Chondrocyte (in vitro differentiated cells): ENCODE results near the gene AS3MT. TPM values are rescaled to one million over a fixed set of nuclear protein-coding genes. Genes with fewer than 3 reads are reported as not detected.

Experiments used
- DNase-seq: peaks from one replicate; pipeline ENCODE4 v3.0.0; 2021; ENCODE audit warnings: mixed read lengths, low spot score
- H3K27ac Mint-ChIP-seq: one replicate; pipeline ENCODE4 v1.8.0; 2021; ENCODE audit warnings: mild to moderate bottlenecking, moderate library complexity, mixed read lengths; ENCODE audit not compliant: unreplicated experiment
- H3K27me3 Mint-ChIP-seq: 2 replicates; pipeline ENCODE4 v1.8.0; 2021; ENCODE audit warnings: low read depth, mixed read lengths
- H3K36me3 Mint-ChIP-seq: 2 replicates; pipeline ENCODE4 v1.8.0; 2021; ENCODE audit warnings: low read depth, mixed read lengths
- H3K4me1 Mint-ChIP-seq: 2 replicates; pipeline ENCODE4 v1.8.0; 2021; ENCODE audit warnings: low read depth, mild to moderate bottlenecking, mixed read lengths
- H3K4me3 Mint-ChIP-seq: one replicate; pipeline ENCODE4 v1.8.0; 2021; ENCODE audit warnings: mild to moderate bottlenecking, moderate library complexity, mixed read lengths; ENCODE audit not compliant: unreplicated experiment
- H3K9me3 Mint-ChIP-seq: 2 replicates; pipeline ENCODE4 v1.8.0; 2021; ENCODE audit warnings: low read depth, mixed read lengths
- total RNA-seq: library from RNA; stranded (reverse); gene quantifications from 3 replicates; pipeline ENCODE4 v1.2.1, GENCODE V29; 2021
- TF ChIP-seq, protein P1 (sequence below): fragments of 200-600 bp; sonication (generic); IDR thresholded peaks from 2 replicates; pipeline ENCODE4 v1.5.0; 2021; ENCODE audit warnings: antibody characterized with exemption, mild to moderate bottlenecking, moderate library complexity

Gene AS3MT
- total RNA-seq, 1 donor from 2014 or later: 2.2 TPM

DNA sequence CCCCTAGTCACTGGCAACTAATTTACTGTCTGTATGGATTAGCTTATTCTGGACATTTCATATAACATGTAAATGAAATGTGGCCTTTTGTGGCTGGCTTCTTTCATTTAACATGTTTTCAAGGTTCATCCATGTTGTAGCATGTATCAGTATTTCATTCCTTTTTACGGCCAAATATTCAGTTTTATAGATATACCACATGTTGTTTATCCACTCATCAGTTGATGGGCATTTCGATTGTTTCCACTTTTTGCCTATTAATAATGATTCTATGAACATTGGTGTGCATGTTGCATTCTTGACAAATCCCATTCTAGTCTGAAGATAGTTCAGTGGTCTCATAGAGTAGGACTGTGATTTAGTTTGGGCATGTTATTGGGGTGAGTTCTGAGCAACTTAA lies 61.5 kb downstream of the AS3MT start:
- H3K27me3 Mint-ChIP-seq: no peaks in the 10 kb centered on the region
- DNase-seq: no peak
- H3K4me3 Mint-ChIP-seq: no peak overlapping the region
- H3K27ac Mint-ChIP-seq: no peak overlapping the region
- no peaks in the 10 kb centered on the region for H3K4me1 Mint-ChIP-seq
- TF ChIP-seq, protein P1, sequence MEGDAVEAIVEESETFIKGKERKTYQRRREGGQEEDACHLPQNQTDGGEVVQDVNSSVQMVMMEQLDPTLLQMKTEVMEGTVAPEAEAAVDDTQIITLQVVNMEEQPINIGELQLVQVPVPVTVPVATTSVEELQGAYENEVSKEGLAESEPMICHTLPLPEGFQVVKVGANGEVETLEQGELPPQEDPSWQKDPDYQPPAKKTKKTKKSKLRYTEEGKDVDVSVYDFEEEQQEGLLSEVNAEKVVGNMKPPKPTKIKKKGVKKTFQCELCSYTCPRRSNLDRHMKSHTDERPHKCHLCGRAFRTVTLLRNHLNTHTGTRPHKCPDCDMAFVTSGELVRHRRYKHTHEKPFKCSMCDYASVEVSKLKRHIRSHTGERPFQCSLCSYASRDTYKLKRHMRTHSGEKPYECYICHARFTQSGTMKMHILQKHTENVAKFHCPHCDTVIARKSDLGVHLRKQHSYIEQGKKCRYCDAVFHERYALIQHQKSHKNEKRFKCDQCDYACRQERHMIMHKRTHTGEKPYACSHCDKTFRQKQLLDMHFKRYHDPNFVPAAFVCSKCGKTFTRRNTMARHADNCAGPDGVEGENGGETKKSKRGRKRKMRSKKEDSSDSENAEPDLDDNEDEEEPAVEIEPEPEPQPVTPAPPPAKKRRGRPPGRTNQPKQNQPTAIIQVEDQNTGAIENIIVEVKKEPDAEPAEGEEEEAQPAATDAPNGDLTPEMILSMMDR: no peak
- peaks cover 7% of the 10 kb centered on the region for H3K36me3 Mint-ChIP-seq
- H3K9me3 Mint-ChIP-seq: peaks cover 4% of the 10 kb centered on the region

DNA sequence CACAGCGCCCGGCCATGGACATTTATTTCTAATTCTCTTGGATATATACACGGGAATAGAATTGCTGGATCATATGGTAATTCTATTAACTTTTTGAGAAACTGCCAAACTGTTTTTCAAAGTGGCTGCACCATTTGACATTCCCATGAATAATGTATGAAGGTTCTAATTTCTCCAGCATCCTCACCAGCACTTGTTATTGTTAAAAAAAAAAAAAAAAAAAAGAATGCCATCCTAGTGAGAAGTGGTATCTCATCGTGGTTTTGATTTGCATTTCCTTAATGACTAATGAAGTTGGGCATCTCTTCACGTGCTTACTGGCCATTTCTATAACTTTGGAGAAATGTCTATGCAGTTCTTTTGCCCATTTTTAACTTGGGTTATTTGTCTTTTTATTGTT lies 62.4 kb downstream of the AS3MT start:
- Mint-ChIP-seq H3K4me1 (no peaks in the 10 kb centered on the region), H3K4me3 (no peak overlapping the region), H3K36me3 (peaks cover 7% of the 10 kb centered on the region), H3K27ac (no peak overlapping the region), H3K9me3 (peaks cover 4% of the 10 kb centered on the region), H3K27me3 (no peaks in the 10 kb centered on the region)
- TF ChIP-seq, protein P1: no peak
- DNase-seq: no peak

DNA sequence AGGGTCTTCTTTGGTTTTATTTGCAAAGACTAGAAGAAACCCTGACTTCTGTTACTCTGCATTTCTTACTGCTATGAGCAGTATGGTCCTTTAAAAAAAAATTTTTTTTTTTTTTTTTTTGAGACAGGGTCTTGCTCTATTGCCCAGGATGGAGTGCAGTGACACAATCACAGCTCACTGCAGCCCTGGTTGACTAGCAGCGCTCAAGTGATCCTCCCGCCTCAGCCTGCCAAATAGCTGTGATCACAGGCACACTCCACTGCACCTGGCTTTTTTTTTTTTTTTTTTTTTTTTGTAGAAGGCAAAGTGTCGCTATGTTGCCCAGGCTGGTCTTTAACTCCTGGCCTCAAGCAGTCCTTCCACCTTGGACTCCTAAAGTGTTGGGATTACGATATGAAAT lies 66.2 kb downstream of the AS3MT start:
- DNase-seq: no peak
- no peak overlapping the region for H3K27ac Mint-ChIP-seq

DNA sequence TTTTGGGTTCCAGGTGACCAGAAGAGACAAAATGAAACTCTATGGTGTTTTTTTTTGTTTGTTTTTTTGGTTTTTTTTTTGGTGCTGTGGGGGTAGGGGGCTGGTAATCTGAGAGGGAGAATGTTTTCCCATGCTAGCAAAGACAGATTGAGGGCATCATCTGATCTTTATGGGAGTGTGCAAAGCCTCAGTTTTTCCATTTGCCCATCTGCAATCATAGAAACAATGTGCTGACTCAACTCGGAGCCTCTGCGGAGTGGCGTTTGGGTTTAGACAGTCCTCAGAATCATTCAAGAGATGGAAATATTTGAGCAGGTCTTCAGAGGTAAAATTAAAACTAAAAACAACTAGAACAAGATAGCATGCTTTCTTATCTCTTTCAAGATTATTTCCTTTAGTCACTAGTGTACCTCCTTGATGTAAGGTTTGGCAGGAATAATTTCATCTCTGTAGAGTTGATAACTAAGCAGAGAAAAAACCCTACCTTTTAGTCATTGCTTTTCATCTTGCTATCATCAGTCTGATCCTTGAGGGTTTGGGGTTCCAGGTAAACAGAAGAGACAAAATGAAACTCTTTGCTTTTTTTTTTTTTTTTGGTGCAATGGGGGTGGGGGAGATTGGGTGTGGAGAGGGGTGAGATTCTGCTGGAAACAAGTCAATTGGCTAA lies 66.8 kb downstream of the AS3MT start:
- Mint-ChIP-seq H3K27me3 (no peaks in the 10 kb centered on the region), H3K27ac (no peak overlapping the region), H3K9me3 (peaks cover 2% of the 10 kb centered on the region), H3K4me1 (no peaks in the 10 kb centered on the region), H3K36me3 (peaks cover 4% of the 10 kb centered on the region), H3K4me3 (no peak overlapping the region)
- DNase-seq: no peak
- TF ChIP-seq, protein P1: no peak

More for the DNA sequence above, 66.2 kb downstream of the AS3MT start:
- no peaks in the 10 kb centered on the region for H3K4me1 Mint-ChIP-seq
- TF ChIP-seq, protein P1: no peak
- peaks cover 6% of the 10 kb centered on the region for H3K36me3 Mint-ChIP-seq
- H3K27me3 Mint-ChIP-seq: no peaks in the 10 kb centered on the region
- H3K9me3 Mint-ChIP-seq: peaks cover 4% of the 10 kb centered on the region
- H3K4me3 Mint-ChIP-seq: no peak overlapping the region

DNA sequence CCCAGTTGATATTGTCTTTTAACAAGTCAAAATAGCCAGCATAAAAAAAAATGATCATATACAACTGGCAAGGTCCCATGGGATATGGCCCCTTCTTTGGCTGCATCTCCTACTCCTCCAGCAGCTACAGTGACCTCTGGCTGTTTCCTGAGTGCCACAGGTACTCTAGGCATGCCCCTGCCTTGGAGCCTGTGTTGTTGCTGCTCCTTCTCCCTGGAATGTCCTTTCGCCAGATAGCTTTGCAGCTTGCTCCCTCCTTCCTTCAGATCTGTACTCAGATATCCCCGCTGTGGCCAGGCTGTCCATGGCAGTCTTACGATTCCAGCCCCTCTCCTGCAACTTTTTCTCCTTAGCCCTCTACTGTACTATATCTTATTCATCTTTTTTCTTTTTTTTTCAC lies 72.1 kb downstream of the AS3MT start:
- Mint-ChIP-seq H3K27ac (no peak overlapping the region), H3K4me1 (peaks cover 16% of the 10 kb centered on the region), H3K4me3 (no peak overlapping the region), H3K27me3 (no peaks in the 10 kb centered on the region), H3K36me3 (peaks cover 5% of the 10 kb centered on the region), H3K9me3 (no peaks in the 10 kb centered on the region)
- no peak for DNase-seq
- TF ChIP-seq, protein P1: no peak
